ENCODE data around the gene GP5. TPM values are rescaled to one million over a fixed set of nuclear protein-coding genes. Genes with fewer than 3 reads are reported as not detected.

GP5 gene
- total RNA-seq, 4 donors from 2014 or later, result not detected

- no peak for DNase-seq (ENCODE audit: low spot score in 2 of 2)
- H3K9me3 ChIP-seq, result no peaks in the 10 kb centered on the region
- WGBS, 2 donors, result 47 to 48% methylated on average over 14 to 17 of the region's 17 CpGs
- H3K4me3 ChIP-seq, result no peak overlapping the region
- no peak overlapping the region for H3K27ac ChIP-seq
- peaks cover 0 to 10% of the 10 kb centered on the region in 2 donors for H3K27me3 ChIP-seq
- no peak for TF ChIP-seq CTCF (IDR thresholded peaks at IDR 0.05)
- no peak for TF ChIP-seq POLR2A (IDR thresholded peaks at IDR 0.05)
- no peak for TF ChIP-seq EP300 (IDR thresholded peaks at IDR 0.05)
- H3K4me1 ChIP-seq, result peaks cover 0 to 6% (median 0%) of the 10 kb centered on the region in 4 donors
- H3K36me3 ChIP-seq, result no peaks in the 10 kb centered on the region
Measured at GRCh38 chr3:194381460-194381875, 17.6 kb downstream of the GP5 start.

GRCh38 chr3:194380326-194380725 lies 18.7 kb downstream of the GP5 start:
- peaks cover 0 to 14% of the 10 kb centered on the region in 2 donors for H3K27me3 ChIP-seq
- no peak overlapping the region for H3K4me3 ChIP-seq
- WGBS, 2 donors, result 84 to 85% methylated on average over 7 of the region's 7 CpGs
- no peak for DNase-seq (ENCODE audit: low spot score in 2 of 2)
- H3K4me1 ChIP-seq, result peaks cover 0 to 10% (median 0%) of the 10 kb centered on the region in 4 donors
- no peaks in the 10 kb centered on the region for H3K9me3 ChIP-seq
- H3K36me3 ChIP-seq, result no peaks in the 10 kb centered on the region
- H3K27ac ChIP-seq, result no peak overlapping the region
- TF ChIP-seq EP300 (IDR thresholded peaks at IDR 0.05), result no peak
- TF ChIP-seq CTCF (IDR thresholded peaks at IDR 0.05), result no peak
- TF ChIP-seq POLR2A (IDR thresholded peaks at IDR 0.05), result no peak

GRCh38 chr3:194379651-194380050 lies 19.4 kb downstream of the GP5 start:
- Histone ChIP-seq H3K27me3 (peaks cover 0 to 14% of the 10 kb centered on the region in 2 donors), H3K4me1 (peaks cover 0 to 10% (median 0%) of the 10 kb centered on the region in 4 donors), H3K36me3 (no peaks in the 10 kb centered on the region), H3K27ac (no peak overlapping the region), H3K9me3 (no peaks in the 10 kb centered on the region), H3K4me3 (no peak overlapping the region)
- TF ChIP-seq EP300 (IDR thresholded peaks at IDR 0.05) (no peak), CTCF (IDR thresholded peaks at IDR 0.05) (no peak), POLR2A (IDR thresholded peaks at IDR 0.05) (no peak)
- WGBS, 2 donors, result 62 to 69% methylated on average over 9 of the region's 9 CpGs
- DNase-seq (ENCODE audit: low spot score in 2 of 2), result no peak

GRCh38 chr3:194379231-194379630 lies 19.8 kb downstream of the GP5 start:
- peaks cover 0 to 10% (median 0%) of the 10 kb centered on the region in 4 donors for H3K4me1 ChIP-seq
- no peak for TF ChIP-seq CTCF (IDR thresholded peaks at IDR 0.05)
- TF ChIP-seq EP300 (IDR thresholded peaks at IDR 0.05), result no peak
- no peak for TF ChIP-seq POLR2A (IDR thresholded peaks at IDR 0.05)
- 86% methylated on average over 6 of the region's 6 CpGs for WGBS, 2 donors
- no peak overlapping the region for H3K27ac ChIP-seq
- peaks cover 0 to 14% of the 10 kb centered on the region in 2 donors for H3K27me3 ChIP-seq
- H3K4me3 ChIP-seq, result no peak overlapping the region
- no peak for DNase-seq (ENCODE audit: low spot score in 2 of 2)
- no peaks in the 10 kb centered on the region for H3K9me3 ChIP-seq
- H3K36me3 ChIP-seq, result no peaks in the 10 kb centered on the region

- Histone ChIP-seq H3K4me1 (peaks cover 0 to 10% (median 0%) of the 10 kb centered on the region in 4 donors), H3K27me3 (peaks cover 0 to 14% of the 10 kb centered on the region in 2 donors), H3K36me3 (no peaks in the 10 kb centered on the region), H3K4me3 (no peak overlapping the region), H3K27ac (no peak overlapping the region), H3K9me3 (no peaks in the 10 kb centered on the region)
- DNase-seq (ENCODE audit: low spot score in 2 of 2), result no peak
- 97% methylated on average over 1 of the region's 1 CpG for WGBS, 2 donors
- TF ChIP-seq EP300 (IDR thresholded peaks at IDR 0.05) (no peak), POLR2A (IDR thresholded peaks at IDR 0.05) (no peak), CTCF (IDR thresholded peaks at IDR 0.05) (no peak)
Measured at GRCh38 chr3:194377708-194378107, 21.4 kb downstream of the GP5 start.
